H1 (cell line): ENCODE measurements around the gene AVPR1B. TPM values are rescaled to one million over a fixed set of nuclear protein-coding genes. Genes with fewer than 3 reads are reported as not detected.
A peak's percentile ranks its signal among the peaks of the same experiment; 100 is the strongest.

ENCODE experiments used
- CTCF ChIA-PET: fragments of 300-600 bp; sonication (Branson Sonifier 250); formaldehyde crosslinking; loops from one replicate; lab custom pipeline; 2021; ENCODE audit not compliant: partially characterized antibody; lab: Charles Lee
- POLR2A ChIA-PET: fragments of 300-600 bp; sonication (Branson Sonifier 250); formaldehyde crosslinking; loops from one replicate; lab custom pipeline; 2021; ENCODE audit warnings: inconsistent platforms; ENCODE audit not compliant: partially characterized antibody; lab: Charles Lee
- DNase-seq, 2 experiments: peaks; one replicate each; pipeline versions ENCODE4 v3.0.0 to v3.0.0-alpha.2; 2010 to 2022; ENCODE audit warnings: low spot score in 2 of 2, low read depth in 1 of 2, mixed read lengths in 1 of 2
- FAIRE-seq: peaks from 2 replicates; lab custom pipeline; 2011; peaks lifted over from hg19 to GRCh38; lab: Jason Lieb, UNC
- H2AFZ ChIP-seq: 2 replicates; pipeline ENCODE4 v1.8.1; 2012; ENCODE audit warnings: low read length, inconsistent platforms
- H2AK5ac ChIP-seq: 2 replicates; pipeline ENCODE4 v1.6.1; 2013; ENCODE audit warnings: low read depth, low read length
- H2BK120ac ChIP-seq: replicated peaks from 2 replicates; pipeline ENCODE3; 2013; ENCODE audit warnings: low read depth, low read length, inconsistent platforms
- H2BK12ac ChIP-seq: 2 replicates; pipeline ENCODE4 v1.6.1; 2013; ENCODE audit warnings: low read depth, low read length
- H2BK15ac ChIP-seq: 2 replicates; pipeline ENCODE4 v1.6.1; 2013; ENCODE audit warnings: low read length
- H2BK20ac ChIP-seq: 2 replicates; pipeline ENCODE4 v1.6.1; 2013; ENCODE audit warnings: low read length
- H2BK5ac ChIP-seq: 2 replicates; pipeline ENCODE4 v1.6.1; 2013; ENCODE audit warnings: low read depth, low read length
- H3K14ac ChIP-seq: 2 replicates; pipeline ENCODE4 v1.6.1; 2013; ENCODE audit warnings: inconsistent platforms; ENCODE audit not compliant: insufficient read length
- H3K18ac ChIP-seq: 2 replicates; pipeline ENCODE4 v1.6.1; 2013; ENCODE audit warnings: low read length; ENCODE audit errors: extremely low read depth
- H3K23ac ChIP-seq: 2 replicates; pipeline ENCODE4 v1.6.1; 2013; ENCODE audit warnings: inconsistent platforms; ENCODE audit not compliant: insufficient read length
- H3K23me2 ChIP-seq: 2 replicates; pipeline ENCODE4 v1.6.1; 2013; ENCODE audit warnings: low read depth, low read length
- H3K27ac ChIP-seq: 2 replicates; pipeline ENCODE4 v1.6.1; 2011; ENCODE audit warnings: low read depth, low read length, inconsistent platforms
- H3K27me3 ChIP-seq, 4 experiments: replicated peaks in 1 of 4; 1 replicate in 1 of 4; 2 replicates in 3 of 4; pipeline versions ENCODE4 v1.6.1 to v1.8.1; 2011 to 2013; ENCODE audit warnings: low read length in 3 of 4, mild to moderate bottlenecking in 3 of 4, inconsistent platforms in 2 of 4, mixed read lengths in 2 of 4, moderate library complexity in 1 of 4; ENCODE audit not compliant: control insufficient read depth in 3 of 4, insufficient read depth in 3 of 4; ENCODE audit errors: extremely low read depth in 1 of 4
- H3K36me3 ChIP-seq, 4 experiments: 2 replicates each; pipeline versions ENCODE4 v1.6.1 to v1.8.1; 2011 to 2013; ENCODE audit warnings: mild to moderate bottlenecking in 4 of 4, low read length in 3 of 4, moderate library complexity in 2 of 4, control low read depth in 1 of 4, inconsistent platforms in 1 of 4; ENCODE audit not compliant: insufficient read depth in 4 of 4, control insufficient read depth in 2 of 4
- H3K4ac ChIP-seq: replicated peaks from 2 replicates; pipeline ENCODE3; 2013; ENCODE audit warnings: low read length, low read depth, mixed read lengths, inconsistent platforms; ENCODE audit not compliant: insufficient read length
- H3K4me1 ChIP-seq, 4 experiments: replicated peaks in 1 of 4; 1 replicate in 1 of 4; 2 replicates in 3 of 4; pipeline versions ENCODE4 v1.6.1 to v1.8.1; 2011 to 2013; ENCODE audit warnings: low read length in 3 of 4, inconsistent platforms in 2 of 4, mixed read lengths in 1 of 4; ENCODE audit not compliant: insufficient read depth in 4 of 4, control insufficient read depth in 3 of 4
- H3K4me2 ChIP-seq, 2 experiments: 2 replicates each; pipeline versions ENCODE4 v1.6.1 to v1.8.1; 2011 to 2013; ENCODE audit warnings: low read depth in 2 of 2, low read length in 2 of 2, control low read depth in 1 of 2, inconsistent platforms in 1 of 2, mild to moderate bottlenecking in 1 of 2; ENCODE audit not compliant: insufficient read depth in 1 of 2
- H3K4me3 ChIP-seq, 4 experiments: fragments of 200-600, 300-600 bp in 1 of 4; sonication (generic), shearing (Covaris generic), sonication (Bioruptor Twin) in 1 of 4; 2 replicates each; pipeline versions ENCODE4 v1.5.1 to v1.8.1; 2011 to 2016; ENCODE audit warnings: low read length in 4 of 4, low read depth in 3 of 4, control low read depth in 2 of 4, inconsistent platforms in 2 of 4, mild to moderate bottlenecking in 2 of 4, mixed read lengths in 1 of 4, moderate library complexity in 1 of 4; ENCODE audit not compliant: insufficient read depth in 2 of 4; ENCODE audit errors: extremely low read depth in 1 of 4
- H3K56ac ChIP-seq: replicated peaks from 2 replicates; pipeline ENCODE3; 2013; ENCODE audit warnings: low read depth, mild to moderate bottlenecking, mixed read lengths, low read length, inconsistent platforms; ENCODE audit not compliant: insufficient read length
- H3K79me1 ChIP-seq: 2 replicates; pipeline ENCODE4 v1.6.1; 2013; ENCODE audit warnings: low read depth, low read length, control low read depth
- H3K79me2 ChIP-seq, 2 experiments: 2 replicates each; pipeline versions ENCODE4 v1.6.1 to v1.8.1; 2012 to 2013; ENCODE audit warnings: low read length in 2 of 2, mild to moderate bottlenecking in 2 of 2, inconsistent platforms in 1 of 2; ENCODE audit not compliant: insufficient read depth in 2 of 2, control insufficient read depth in 1 of 2
- H3K9ac ChIP-seq, 4 experiments: replicated peaks in 1 of 4; 1 replicate in 1 of 4; 2 replicates in 3 of 4; pipeline versions ENCODE4 v1.6.1 to v1.8.1; 2011 to 2013; ENCODE audit warnings: low read depth in 3 of 4, low read length in 3 of 4, control low read depth in 2 of 4, mild to moderate bottlenecking in 2 of 4, moderate library complexity in 2 of 4, inconsistent platforms in 1 of 4; ENCODE audit errors: extremely low read depth in 1 of 4
- H3K9me3 ChIP-seq, 2 experiments: 2 replicates each; pipeline versions ENCODE4 v1.6.1 to v1.8.1; 2012 to 2013; ENCODE audit warnings: mild to moderate bottlenecking in 2 of 2, moderate library complexity in 2 of 2, control low read depth in 1 of 2, inconsistent platforms in 1 of 2, low read depth in 1 of 2, low read length in 1 of 2, mixed read lengths in 1 of 2; ENCODE audit not compliant: insufficient read depth in 2 of 2
- H4K20me1 ChIP-seq, 2 experiments: replicated peaks in 1 of 2; 2 replicates each; pipeline versions ENCODE3 to v1.8.1; 2011 to 2013; ENCODE audit warnings: inconsistent platforms in 2 of 2, low read length in 2 of 2, mild to moderate bottlenecking in 1 of 2; ENCODE audit not compliant: insufficient read depth in 2 of 2, control insufficient read depth in 1 of 2
- H4K5ac ChIP-seq: 2 replicates; pipeline ENCODE4 v1.6.1; 2013; ENCODE audit warnings: low read length, low read depth, mixed read lengths, inconsistent platforms; ENCODE audit not compliant: insufficient read length
- H4K8ac ChIP-seq: 2 replicates; pipeline ENCODE4 v1.8.0; 2013; ENCODE audit warnings: mild to moderate bottlenecking, moderate library complexity, low read length, inconsistent platforms; ENCODE audit not compliant: insufficient read depth; ENCODE audit errors: extremely low read depth
- H4K91ac ChIP-seq: replicated peaks from 2 replicates; pipeline ENCODE3; 2013; ENCODE audit warnings: low read length, mixed read lengths, inconsistent platforms; ENCODE audit not compliant: insufficient read length
- ASH2L ChIP-seq: fragments of 200-600, 300-600 bp; sonication (generic); IDR thresholded peaks from one replicate; pipeline ENCODE4 v1.7.1; 2017; ENCODE audit warnings: low read length
- ATF3 ChIP-seq: IDR thresholded peaks from 2 replicates; pipeline ENCODE4 v1.6.1; 2011; ENCODE audit warnings: low read depth, mild to moderate bottlenecking, low read length; ENCODE audit not compliant: insufficient read depth
- CBX8 ChIP-seq: fragments of 300-800, 300-1000 bp; sonication (generic); IDR thresholded peaks from 2 replicates; pipeline ENCODE4 v1.7.1; 2016; ENCODE audit warnings: low read depth, low read length, borderline replicate concordance
- CHD1 ChIP-seq: IDR thresholded peaks from 2 replicates; pipeline ENCODE4 v1.6.1; 2012; ENCODE audit warnings: low read depth, low read length, improper control_type of control experiment
- FOSL1 ChIP-seq: IDR thresholded peaks from 2 replicates; pipeline ENCODE4 v1.6.1; 2011; ENCODE audit warnings: mild to moderate bottlenecking, low read depth, low read length, moderate library complexity; ENCODE audit not compliant: insufficient read depth
- KDM4A ChIP-seq: IDR thresholded peaks from one replicate; pipeline ENCODE4 v1.7.1; 2012; ENCODE audit warnings: low read depth, mild to moderate bottlenecking, moderate library complexity, low read length, inconsistent platforms; ENCODE audit not compliant: severe bottlenecking
- MAFK ChIP-seq: IDR thresholded peaks from 2 replicates; pipeline ENCODE4 v1.6.1; 2012; ENCODE audit warnings: low read depth, mild to moderate bottlenecking, improper control_type of control experiment, low read length
- POLR2AphosphoS5 ChIP-seq: IDR thresholded peaks from 2 replicates; pipeline ENCODE4 v1.6.1; 2011; ENCODE audit warnings: low read depth, low read length
- RAD21 ChIP-seq, 2 experiments: IDR thresholded peaks in 1 of 2; conservative IDR thresholded peaks in 1 of 2; 2 replicates each; pipeline ENCODE4 v1.6.1; 2011; ENCODE audit warnings: low read depth in 2 of 2, low read length in 2 of 2, improper control_type of control experiment in 1 of 2, inconsistent platforms in 1 of 2, mild to moderate bottlenecking in 1 of 2, moderate library complexity in 1 of 2
- RNF2 ChIP-seq: fragments of 200-900, 300-1000 bp; sonication (generic); IDR thresholded peaks from 2 replicates; pipeline ENCODE4 v1.7.1; 2016; ENCODE audit warnings: borderline replicate concordance, low read depth, mild to moderate bottlenecking, antibody characterized with exemption, low read length; ENCODE audit not compliant: poor library complexity, severe bottlenecking; ENCODE audit errors: missing control alignments
- RXRA ChIP-seq: IDR thresholded peaks from 2 replicates; pipeline ENCODE4 v1.6.1; 2011; ENCODE audit warnings: low read depth, mild to moderate bottlenecking, low read length, moderate library complexity; ENCODE audit not compliant: insufficient read depth
- SAP30 ChIP-seq: fragments of 300-600 bp; sonication (generic); IDR thresholded peaks from 2 replicates; pipeline ENCODE4 v1.7.1; 2012; ENCODE audit warnings: low read length, moderate library complexity, mild to moderate bottlenecking, inconsistent platforms; ENCODE audit not compliant: insufficient read depth, insufficient replicate concordance
- TBP ChIP-seq: IDR thresholded peaks from 2 replicates; pipeline ENCODE4 v1.6.1; 2011; ENCODE audit warnings: low read depth, low read length, improper control_type of control experiment
- WGBS, 2 experiments: shearing (Covaris generic) in 1 of 2; methylation state at CpG; one replicate each; pipeline versions ENCODE4 v1.1.6 to v1.1.7; 2013 to 2015; ENCODE audit warnings: low lambda C conversion rate in 2 of 2, mixed read lengths in 2 of 2, inconsistent platforms in 1 of 2, low coverage in 1 of 2, missing lambda C conversion rate in 1 of 2; ENCODE audit not compliant: insufficient replicate concordance in 2 of 2, insufficient coverage in 1 of 2, insufficient read length in 1 of 2; ENCODE audit errors: extremely low coverage in 1 of 2, missing lambda C conversion rate in 1 of 2; 5-methylcytosine and 5-hydroxymethylcytosine counted together
- polyA plus RNA-seq, 7 experiments: library from polyadenylated mRNA; depleted of rRNA in 3 of 7; stranded (reverse) in 5 of 7; unstranded in 2 of 7; fragments of >200 nt in 5 of 7; fragments of 200-250 nt in 2 of 7; gene quantifications; 1 replicate in 5 of 7; 2 replicates in 1 of 7; 4 replicates in 1 of 7; pipeline versions ENCODE4 v1.2.1 to v1.2.3, GENCODE V29; 2011 to 2013; ENCODE audit warnings: missing spikeins in 2 of 7, mixed read lengths in 2 of 7
- total RNA-seq: library from RNA; stranded (reverse); fragmentation: NEBNext Ultra II Directional; extraction: Animal tissue kit (Norgen Biotek cat#: 25700); gene quantifications from 2 replicates; pipeline ENCODE4 v1.2.1, GENCODE V29; 2021

AVPR1B gene
- total and polyA plus RNA-seq, 2 of the 8 experiments (the other 6 are each of a cell fraction or from before 2014, with no cell fraction given) = 0.29 to 0.50 TPM

GRCh38 chr1:206068314-206068713 is 48.9 kb downstream of the AVPR1B start:
- 75% methylated on average over 1 of the region's 1 CpG; no CpG with 5 or more reads in 1 of the 2 experiments for WGBS, 2 experiments
- TF ChIP-seq ASH2L (no peak), CHD1 (no peak), CBX8 (no peak), RXRA (no peak), ATF3 (no peak), FOSL1 (no peak), MAFK (no peak), POLR2AphosphoS5 (no peak), KDM4A (no peak), RAD21 (IDR thresholded peaks at IDR 0.05 in 1 of 2, conservative IDR thresholded peaks at IDR 0.05 in 1 of 2; ENCODE audit: low read depth in 2 of 2, low read length in 2 of 2) (no peak), SAP30 (no peak), TBP (no peak), RNF2 (no peak)

More at GRCh38 chr1:206068314-206068713, 48.9 kb downstream of the AVPR1B start:
- Histone ChIP-seq H3K56ac (no peak overlapping the region), H3K23ac (no peak overlapping the region), H4K5ac (no peak overlapping the region), H3K4me1 (no peaks in the 10 kb centered on the region), H2BK20ac (no peak overlapping the region), H3K4ac (no peak overlapping the region), H3K79me1 (no peaks in the 10 kb centered on the region), H2BK15ac (no peak overlapping the region), H2BK12ac (no peak overlapping the region), H2BK120ac (no peak overlapping the region), H4K8ac (no peak overlapping the region), H4K91ac (no peak overlapping the region), H2AFZ (no peak overlapping the region), H2BK5ac (no peak overlapping the region), H4K20me1 (no peaks in the 10 kb centered on the region), H2AK5ac (no peak overlapping the region), H3K4me3 (no peak overlapping the region), H3K79me2 (no peaks in the 10 kb centered on the region), H3K23me2 (no peaks in the 10 kb centered on the region; the same call in 1 of the 2 replicates), H3K14ac (no peak overlapping the region), H3K36me3 (no peaks in the 10 kb centered on the region), H3K27me3 (no peaks in the 10 kb centered on the region), H3K27ac (no peak overlapping the region), H3K4me2 (no peak overlapping the region), H3K9ac (no peak overlapping the region), H3K18ac (no peak overlapping the region), H3K9me3 (peaks cover 0 to 4% of the 10 kb centered on the region in 2 experiments; a peak in 1 of 4 replicates)
- ChIA-PET POLR2A (no interaction called here), CTCF (interaction anchor here (0.8 to 2.1 kb wide), 2 partner anchors 13 to 37 kb away, joined by 3 to 8 read pairs; no protein-coding TSS in a partner anchor)
- DNase-seq = peak in 1 of 2 experiments; percentile 4
- FAIRE-seq = no peak
